T-cell (primary cell): Measurements from ENCODE around the gene TMEM44. TPM values are rescaled to one million over a fixed set of nuclear protein-coding genes. Genes with fewer than 3 reads are reported as not detected.

Source experiments
- ATAC-seq, 4 experiments: fragments of 200-7000 bp in 3 of 4; fragments of 150-1000 bp in 1 of 4; cut with Tn5 transposase; replicated peaks in 1 of 4; 1 replicate in 3 of 4; 2 replicates in 1 of 4; pipeline ENCODE4 v1.10.0; 2021; ENCODE audit warnings: moderate library complexity in 3 of 4, mild to moderate bottlenecking in 2 of 4, moderate number of reproducible peaks in 1 of 4
- CTCF ChIA-PET, 2 donors: fragments of 300-600 bp; sonication (Branson Sonifier 250); formaldehyde crosslinking; loops; one replicate each; lab custom pipeline; 2022; ENCODE audit warnings: antibody characterized with exemption in 2 of 2; lab: Charles Lee
- POLR2A ChIA-PET, 2 donors: fragments of 300-600 bp; sonication (Branson Sonifier 250); formaldehyde crosslinking; loops; one replicate each; lab custom pipeline; 2022; ENCODE audit warnings: antibody characterized with exemption in 2 of 2; lab: Charles Lee
- DNase-seq, 35 experiments: peaks; one replicate each; pipeline versions ENCODE4 v3.0.0 to v3.0.0-alpha.2; 2013 to 2023
- H3K27ac ChIP-seq: one replicate; pipeline ENCODE4 v1.5.1; 2013; ENCODE audit warnings: low read length
- H3K27me3 ChIP-seq, 2 experiments: replicated peaks in 1 of 2; 1 replicate in 1 of 2; 2 replicates in 1 of 2; pipeline versions ENCODE4 v1.6.1 to v1.7.0; 2013; ENCODE audit warnings: low read length in 1 of 2, mixed read lengths in 1 of 2; ENCODE audit not compliant: control insufficient read depth in 2 of 2, insufficient read depth in 2 of 2; ENCODE audit errors: extremely low read depth in 1 of 2
- H3K36me3 ChIP-seq, 2 donors: 1 replicate in 1 of 2; 2 replicates in 1 of 2; pipeline versions ENCODE4 v1.6.1 to v1.7.0; 2013; ENCODE audit warnings: low read length in 1 of 2; ENCODE audit not compliant: control insufficient read depth in 2 of 2, insufficient read depth in 1 of 2; ENCODE audit errors: extremely low read depth in 1 of 2
- H3K4me1 ChIP-seq, 2 experiments: 1 replicate in 1 of 2; 2 replicates in 1 of 2; pipeline versions ENCODE4 v1.6.1 to v1.7.0; 2013; ENCODE audit warnings: low read length in 2 of 2, mixed read lengths in 1 of 2; ENCODE audit not compliant: insufficient read depth in 2 of 2, control insufficient read depth in 1 of 2; ENCODE audit errors: extremely low read depth in 1 of 2
- H3K4me3 ChIP-seq, 2 donors: 1 replicate in 1 of 2; 2 replicates in 1 of 2; pipeline versions ENCODE4 v1.5.1 to v1.7.0; 2013; ENCODE audit warnings: mild to moderate bottlenecking in 2 of 2, low read length in 1 of 2, moderate library complexity in 1 of 2; ENCODE audit not compliant: control insufficient read depth in 1 of 2; ENCODE audit errors: extremely low read depth in 1 of 2
- H3K9me3 ChIP-seq: 2 replicates; pipeline ENCODE4 v1.7.0; 2013
- H3K27ac Mint-ChIP-seq, 2 donors: one replicate each; pipeline ENCODE4 v1.8.0; 2020 to 2021; ENCODE audit warnings: mild to moderate bottlenecking in 2 of 2, mixed read lengths in 2 of 2
- H3K27me3 Mint-ChIP-seq, 2 donors: one replicate each; pipeline ENCODE4 v1.8.0; 2021 to 2022; ENCODE audit warnings: mixed read lengths in 2 of 2
- H3K36me3 Mint-ChIP-seq: one replicate; pipeline ENCODE4 v1.8.0; 2021; ENCODE audit warnings: mixed read lengths
- H3K4me1 Mint-ChIP-seq, 3 donors: one replicate each; pipeline ENCODE4 v1.8.0; 2020 to 2022; ENCODE audit warnings: mixed read lengths in 3 of 3, mild to moderate bottlenecking in 1 of 3
- H3K4me3 Mint-ChIP-seq, 3 donors: one replicate each; pipeline ENCODE4 v1.8.0; 2020 to 2022; ENCODE audit warnings: mild to moderate bottlenecking in 3 of 3, mixed read lengths in 3 of 3, moderate library complexity in 3 of 3
- H3K9me3 Mint-ChIP-seq, 3 donors: one replicate each; pipeline ENCODE4 v1.8.0; 2020 to 2022; ENCODE audit warnings: mixed read lengths in 3 of 3
- WGBS: methylation state at CpG from one replicate; pipeline ENCODE4 v1.1.5; 2013; ENCODE audit warnings: missing lambda C conversion rate; ENCODE audit not compliant: insufficient coverage; 5-methylcytosine and 5-hydroxymethylcytosine counted together
- total RNA-seq, 35 experiments: library from RNA in 6 of 35; stranded (reverse) in 6 of 35; fragments of 120-200 nt in 1 of 35; gene quantifications; one replicate each; pipeline versions ENCODE4 v1.2.1 to v1.2.4 and lab custom pipeline; 2013 to 2026

Gene TMEM44
- total RNA-seq, 5 donors from 2014 or later (not counting 1 experiment from before 2014, with no cell fraction given): 1.6 to 3.3 (median 2.3) TPM

DNA sequence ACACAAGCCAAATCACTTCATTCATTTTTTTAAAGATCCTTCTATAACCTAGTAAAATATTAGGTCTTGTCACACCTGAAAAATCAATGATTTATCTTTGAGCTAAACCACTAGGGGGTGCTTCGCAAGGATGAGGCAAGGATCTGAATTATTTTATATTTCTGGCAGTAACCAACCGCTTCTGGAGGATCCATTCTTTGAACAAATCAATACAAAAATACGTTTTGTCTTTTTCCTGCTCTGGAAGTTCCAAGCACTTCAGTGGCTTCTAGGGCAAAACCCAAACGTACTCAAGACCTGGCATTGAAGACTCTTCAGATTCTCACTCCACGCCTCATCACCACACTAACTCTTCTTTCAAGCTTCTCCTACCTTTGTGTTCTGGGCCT lies 38.3 kb upstream of the TMEM44 start:
- peaks cover 0 to 28% of the 10 kb centered on the region in 2 donors for H3K36me3 ChIP-seq
- Mint-ChIP-seq H3K27me3 (peaks cover 0 to 5% of the 10 kb centered on the region in 2 donors), H3K27ac (peak overlapping the region; percentile 98 to 99), H3K4me3 (peak overlapping the region; percentile 98 to 99 (median 99)), H3K36me3 (peaks cover 26% of the 10 kb centered on the region), H3K9me3 (no peaks in the 10 kb centered on the region), H3K4me1 (peaks cover 43 to 45% (median 45%) of the 10 kb centered on the region in 3 donors)
- peak overlapping the region; percentile 90 for H3K27ac ChIP-seq
- WGBS: 4% methylated on average over 4 of the region's 5 CpGs
- peaks cover 10 to 14% of the 10 kb centered on the region in 2 experiments for H3K4me1 ChIP-seq
- ATAC-seq (peak; percentile 8 to 20 (median 16)), DNase-seq (peak in 14 of 35 experiments; percentile 6 to 64 (median 14))
- ChIA-PET CTCF (interaction anchor here (0.6 to 4.7 kb wide), 22 partner anchors 8 to 1223 kb away, joined by 3 to 46 read pairs (median 6); partner anchors contain the start of genes FAM43A (in 1 of the 2) and XXYLT1 (in 1 of the 2)), POLR2A (interaction anchor here (0.6 to 1.0 kb wide), 6 partner anchors 12 to 869 kb away, joined by 3 to 5 read pairs (median 3); no protein-coding TSS in a partner anchor)
- H3K27me3 ChIP-seq: no peaks in the 10 kb centered on the region
- H3K9me3 ChIP-seq: no peaks in the 10 kb centered on the region
- peak overlapping the region; percentile 68 to 95 for H3K4me3 ChIP-seq

DNA sequence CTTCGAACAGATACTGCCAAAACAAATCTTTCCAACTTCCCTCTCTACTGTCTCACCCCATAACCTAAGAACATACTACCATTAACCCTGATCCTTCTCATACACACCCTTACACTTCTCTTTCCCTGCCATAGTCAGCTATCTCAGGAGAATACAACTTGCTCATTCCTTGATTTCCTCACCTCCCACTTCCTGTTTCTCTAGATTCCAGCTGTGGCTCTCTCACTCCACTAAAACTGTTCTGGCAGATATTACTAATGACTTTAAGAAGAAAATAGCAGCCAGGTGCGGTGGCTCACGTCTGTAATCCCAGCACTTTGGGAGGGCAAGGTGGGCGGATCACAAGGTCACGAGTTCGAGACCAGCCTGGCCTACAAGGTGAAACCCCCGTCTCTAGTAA lies 34.1 kb upstream of the TMEM44 start:
- Histone ChIP-seq H3K4me3 (no peak overlapping the region), H3K36me3 (peaks cover 5 to 60% of the 10 kb centered on the region in 2 donors), H3K27ac (no peak overlapping the region), H3K27me3 (no peaks in the 10 kb centered on the region), H3K4me1 (peaks cover 8% of the 10 kb centered on the region in 2 experiments), H3K9me3 (no peaks in the 10 kb centered on the region)
- DNase-seq (no peak), ATAC-seq (no peak)
- 91% methylated on average over 5 of the region's 7 CpGs for WGBS
- Mint-ChIP-seq H3K36me3 (peaks cover 53% of the 10 kb centered on the region), H3K4me1 (peaks cover 39 to 45% (median 39%) of the 10 kb centered on the region in 3 donors), H3K4me3 (no peak overlapping the region), H3K27ac (no peak overlapping the region), H3K9me3 (no peaks in the 10 kb centered on the region), H3K27me3 (no peaks in the 10 kb centered on the region)
- CTCF ChIA-PET: no interaction called here
- POLR2A ChIA-PET: interaction anchor here in 1 of 2 donors (0.6 kb wide), 2 partner anchors 354 to 603 kb away, joined by 3 to 5 read pairs; no protein-coding TSS in a partner anchor

DNA sequence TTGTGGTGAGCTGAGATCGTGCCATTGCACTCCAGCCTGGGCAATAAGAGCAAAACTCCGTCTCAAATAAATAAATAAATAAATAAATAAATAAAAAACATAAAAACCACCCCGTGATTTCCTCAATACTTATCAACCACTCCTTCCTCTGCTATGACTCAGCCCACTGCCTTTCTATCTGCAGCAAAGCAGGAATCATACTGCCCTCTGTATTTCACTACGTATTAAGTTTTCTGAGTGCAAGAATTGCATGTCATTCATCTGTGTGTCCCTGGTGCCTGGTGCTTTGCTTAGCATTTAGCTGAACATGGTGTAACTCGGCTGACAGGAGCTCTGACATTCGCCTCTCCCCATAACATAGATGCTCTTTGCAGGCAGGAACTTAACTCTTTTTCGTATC lies 31.6 kb upstream of the TMEM44 start:
- Mint-ChIP-seq H3K27ac (no peak overlapping the region), H3K27me3 (no peaks in the 10 kb centered on the region), H3K9me3 (no peaks in the 10 kb centered on the region), H3K4me1 (peaks cover 28 to 43% (median 36%) of the 10 kb centered on the region in 3 donors), H3K4me3 (no peak overlapping the region), H3K36me3 (peaks cover 63% of the 10 kb centered on the region)
- H3K36me3 ChIP-seq: peaks cover 5 to 75% of the 10 kb centered on the region in 2 donors
- no peaks in the 10 kb centered on the region for H3K27me3 ChIP-seq
- no peaks in the 10 kb centered on the region for H3K9me3 ChIP-seq
- ChIA-PET CTCF (interaction anchor here in 1 of 2 donors (1.2 kb wide), 1 partner anchor 18 kb away, joined by 4 read pairs; no protein-coding TSS in a partner anchor), POLR2A (no interaction called here)
- WGBS: 92% methylated on average over 5 of the region's 7 CpGs
- DNase-seq (no peak), ATAC-seq (no peak)
- H3K27ac ChIP-seq: no peak overlapping the region
- H3K4me3 ChIP-seq: no peak overlapping the region
- H3K4me1 ChIP-seq: peaks cover 3 to 4% of the 10 kb centered on the region in 2 experiments

DNA sequence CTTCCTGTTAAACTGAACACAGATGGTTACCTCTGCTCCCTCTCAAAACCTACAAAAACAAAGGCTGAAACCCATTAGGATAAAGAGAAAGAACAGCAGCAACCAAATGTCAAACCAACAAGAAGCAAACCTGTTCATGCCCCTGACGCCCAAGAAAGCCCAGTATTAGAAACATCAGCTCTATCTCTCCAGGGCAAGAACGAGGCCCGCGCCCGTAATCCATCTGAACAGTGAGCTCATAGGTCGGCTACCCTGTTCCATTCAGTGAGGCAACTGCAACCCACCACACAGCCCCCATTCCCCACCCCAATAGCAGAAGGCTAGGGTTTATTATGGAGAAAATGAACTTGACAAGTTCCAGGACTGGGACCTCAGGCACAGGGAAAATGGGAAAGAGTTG lies 28.7 kb upstream of the TMEM44 start:
- Mint-ChIP-seq H3K4me1 (peaks cover 16 to 22% (median 22%) of the 10 kb centered on the region in 3 donors), H3K4me3 (no peak overlapping the region), H3K36me3 (peaks cover 61% of the 10 kb centered on the region), H3K27me3 (no peaks in the 10 kb centered on the region), H3K27ac (peak overlapping the region in 1 of 2 donors; percentile 36), H3K9me3 (no peaks in the 10 kb centered on the region)
- ATAC-seq: no peak
- peaks cover 8 to 79% of the 10 kb centered on the region in 2 donors for H3K36me3 ChIP-seq
- H3K4me3 ChIP-seq: no peak overlapping the region
- ChIA-PET CTCF (interaction anchor here in 1 of 2 donors (1.2 kb wide), 1 partner anchor 445 kb away, joined by 6 read pairs; no protein-coding TSS in a partner anchor), POLR2A (interaction anchor here (0.6 kb wide), 2 partner anchors 28 to 35 kb away, joined by 3 to 9 read pairs; no protein-coding TSS in a partner anchor)
- H3K27me3 ChIP-seq: no peaks in the 10 kb centered on the region
- no peak overlapping the region for H3K27ac ChIP-seq
- no peaks in the 10 kb centered on the region for H3K9me3 ChIP-seq
- DNase-seq: no peak
- H3K4me1 ChIP-seq: peaks cover 3 to 4% of the 10 kb centered on the region in 2 experiments
- WGBS: 40% methylated on average over 2 of the region's 6 CpGs

DNA sequence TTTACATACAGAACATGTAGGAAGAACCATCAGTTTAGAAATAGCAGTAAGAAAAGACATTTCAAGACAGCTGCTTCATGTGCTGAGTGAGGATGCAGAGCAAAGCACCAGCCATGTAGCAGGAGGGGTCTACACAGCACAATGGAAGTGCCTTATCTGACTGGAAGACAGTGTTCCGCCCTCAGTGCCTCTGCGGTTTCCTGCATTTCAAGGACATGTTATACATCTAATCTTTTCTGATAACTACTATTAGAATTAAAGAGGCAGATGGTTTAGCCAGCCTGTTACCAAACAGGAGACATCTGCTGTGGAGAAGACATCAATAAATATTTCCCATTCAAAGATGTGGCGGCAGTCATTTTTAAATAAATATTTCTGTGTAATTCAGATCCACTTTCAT lies 28.2 kb upstream of the TMEM44 start:
- no peak overlapping the region for H3K4me3 Mint-ChIP-seq
- Histone ChIP-seq H3K27me3 (no peaks in the 10 kb centered on the region), H3K4me3 (no peak overlapping the region), H3K36me3 (peaks cover 8 to 74% of the 10 kb centered on the region in 2 donors), H3K27ac (no peak overlapping the region), H3K4me1 (peaks cover 3 to 4% of the 10 kb centered on the region in 2 experiments), H3K9me3 (no peaks in the 10 kb centered on the region)
- peaks cover 16 to 21% (median 19%) of the 10 kb centered on the region in 3 donors for H3K4me1 Mint-ChIP-seq
- no CpG with 5 or more reads among the region's 3 CpGs for WGBS
- ATAC-seq: peak; percentile 44 to 57 (median 50)
- H3K27me3 Mint-ChIP-seq: no peaks in the 10 kb centered on the region
- no peaks in the 10 kb centered on the region for H3K9me3 Mint-ChIP-seq
- H3K36me3 Mint-ChIP-seq: peaks cover 60% of the 10 kb centered on the region
- ChIA-PET POLR2A (interaction anchor here in 1 of 2 donors (0.6 kb wide), 1 partner anchor 35 kb away, joined by 3 read pairs; no protein-coding TSS in a partner anchor), CTCF (interaction anchor here in 1 of 2 donors (1.2 kb wide), 1 partner anchor 445 kb away, joined by 6 read pairs; no protein-coding TSS in a partner anchor)
- DNase-seq: peak in 1 of 35 experiments; percentile 15
- no peak overlapping the region for H3K27ac Mint-ChIP-seq

DNA sequence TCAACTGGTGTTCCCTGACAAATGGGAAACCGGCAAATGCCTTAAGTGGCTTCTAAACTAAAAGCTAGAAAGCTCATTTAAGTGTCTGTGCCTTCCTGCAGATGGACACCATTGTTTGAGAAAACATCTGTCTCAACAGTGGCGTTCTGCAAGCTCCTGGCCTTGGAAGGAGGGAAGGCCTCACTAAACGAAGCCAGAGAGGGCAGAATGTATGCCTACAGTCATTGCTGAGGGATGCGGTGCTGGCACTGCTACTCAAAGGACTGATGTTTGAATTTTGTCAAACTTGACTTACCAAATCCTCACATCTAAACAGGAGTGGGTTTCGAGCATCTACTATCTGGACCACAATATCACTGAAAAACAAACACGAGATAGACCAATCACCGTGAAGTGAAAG lies 26.6 kb upstream of the TMEM44 start:
- ChIA-PET POLR2A (interaction anchor here in 1 of 2 donors (0.5 to 0.7 kb wide), 2 partner anchors 12 to 136 kb away, joined by 3 to 4 read pairs; no protein-coding TSS in a partner anchor), CTCF (interaction anchor here in 1 of 2 donors (1.2 kb wide), 1 partner anchor 11 kb away, joined by 3 read pairs; no protein-coding TSS in a partner anchor)
- Histone ChIP-seq H3K4me3 (no peak overlapping the region), H3K27ac (no peak overlapping the region), H3K9me3 (no peaks in the 10 kb centered on the region), H3K27me3 (no peaks in the 10 kb centered on the region), H3K36me3 (peaks cover 8 to 64% of the 10 kb centered on the region in 2 donors), H3K4me1 (peaks cover 3 to 4% of the 10 kb centered on the region in 2 experiments)
- Mint-ChIP-seq H3K9me3 (no peaks in the 10 kb centered on the region), H3K4me1 (peaks cover 21 to 24% (median 21%) of the 10 kb centered on the region in 3 donors), H3K36me3 (peaks cover 50% of the 10 kb centered on the region), H3K27me3 (no peaks in the 10 kb centered on the region), H3K27ac (no peak overlapping the region), H3K4me3 (no peak overlapping the region)
- no peak for DNase-seq
- ATAC-seq: no peak
- 95% methylated on average over 2 of the region's 7 CpGs for WGBS
